GM18867 (cell line): ENCODE data around the gene PLPPR2.
"Not testable (repeated sequence)": the region's sequence is repeated elsewhere in the genome, so short reads cannot be mapped to it uniquely, and the experiment has no call there.

Experiments
- ATAC-seq: cut with Tn5 transposase; IDR thresholded peaks from one replicate; pipeline ENCODE4 v1.9.1; 2021; ENCODE audit warnings: mild to moderate bottlenecking, moderate library complexity; ENCODE audit not compliant: unreplicated experiment

The PLPPR2 gene

DNA sequence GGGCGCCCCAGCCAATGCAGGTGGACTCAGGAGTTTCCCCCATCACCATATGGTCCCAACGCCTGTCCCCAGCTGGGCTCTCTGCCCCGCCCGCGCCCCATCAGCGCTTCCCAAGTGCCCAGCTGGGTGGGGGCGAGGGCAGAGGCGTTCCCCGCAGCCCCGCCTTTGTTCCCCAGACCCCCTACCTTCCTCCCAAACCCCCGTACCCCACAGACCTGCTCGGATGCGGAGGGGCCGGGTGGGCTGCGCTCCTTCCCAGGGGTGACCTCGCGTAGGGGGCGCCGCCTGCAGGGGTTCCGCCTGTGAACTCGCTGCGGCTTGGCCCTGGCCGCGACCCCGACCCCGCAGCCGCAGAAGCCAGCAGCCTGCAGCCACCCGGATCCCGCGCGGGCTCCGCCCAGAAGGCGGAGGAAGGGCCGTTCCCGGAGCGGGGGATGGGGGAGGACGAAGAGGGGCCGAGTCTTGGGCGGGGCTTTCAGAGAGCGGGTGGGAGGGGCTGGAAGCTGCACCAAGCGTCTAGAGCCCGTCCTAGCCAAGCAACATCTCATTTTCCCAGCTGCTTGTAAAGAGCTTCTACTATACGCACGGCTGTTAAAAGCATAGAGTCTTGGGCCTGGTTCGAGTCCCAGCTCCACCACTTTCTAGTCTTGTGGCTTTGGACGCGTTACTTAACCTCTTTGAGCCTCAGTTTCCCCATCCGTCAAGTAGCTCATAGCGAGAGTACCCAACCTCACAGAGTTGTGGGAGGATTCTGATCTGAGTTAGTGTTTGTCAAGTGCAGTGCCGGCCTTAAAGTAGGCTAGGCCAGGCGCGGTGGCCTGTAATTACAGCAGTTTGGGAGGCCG lies 15.8 kb upstream of the PLPPR2 start, which contains the start of gene RAB3D:
RAB3D (minus strand) TSS at position 404 of the 845 bp plus-strand sequence. CDS start 2,258 bp downstream, outside the sequence.
- peak; percentile 74 for ATAC-seq

GRCh38 chr19:11340099-11340467 lies 15.1 kb upstream of the PLPPR2 start:
- ATAC-seq, result not testable (repeated sequence)

GRCh38 chr19:11342429-11342828 lies 12.8 kb upstream of the PLPPR2 start:
- ATAC-seq, result no peak

DNA sequence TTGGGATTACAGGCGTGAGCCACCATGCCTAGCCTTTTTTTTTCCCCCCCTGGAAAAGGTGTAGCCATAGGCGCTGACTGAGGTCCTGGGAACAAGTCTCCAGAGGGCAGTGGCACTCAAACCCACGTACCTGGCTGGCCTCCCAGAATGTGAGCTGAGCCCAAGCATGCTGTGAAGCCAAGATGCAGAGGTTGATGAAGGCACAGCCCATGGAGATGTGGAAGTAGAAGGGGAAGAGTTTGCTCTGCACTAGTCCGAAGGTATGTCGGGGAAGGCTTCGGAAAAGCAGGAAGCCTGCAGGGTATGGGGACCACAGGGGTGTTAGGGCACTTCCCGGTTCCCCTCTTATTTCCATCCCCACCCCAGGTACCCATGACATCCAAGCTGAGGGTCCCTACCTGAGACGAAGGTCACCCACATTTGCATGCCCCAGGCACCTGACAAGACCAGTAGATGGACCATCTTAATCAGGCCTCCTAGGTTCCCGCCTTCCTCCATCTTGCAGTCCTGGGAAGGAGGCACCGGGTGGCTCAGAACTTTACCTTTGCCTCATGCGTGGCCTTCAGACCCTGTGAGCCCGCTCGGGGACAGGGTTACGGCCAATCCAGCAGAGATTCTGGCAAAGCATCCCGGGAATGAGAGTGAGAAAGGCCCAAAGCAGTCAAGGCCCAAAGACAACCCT lies 10.0 kb upstream of the PLPPR2 start:
- no peak for ATAC-seq

DNA sequence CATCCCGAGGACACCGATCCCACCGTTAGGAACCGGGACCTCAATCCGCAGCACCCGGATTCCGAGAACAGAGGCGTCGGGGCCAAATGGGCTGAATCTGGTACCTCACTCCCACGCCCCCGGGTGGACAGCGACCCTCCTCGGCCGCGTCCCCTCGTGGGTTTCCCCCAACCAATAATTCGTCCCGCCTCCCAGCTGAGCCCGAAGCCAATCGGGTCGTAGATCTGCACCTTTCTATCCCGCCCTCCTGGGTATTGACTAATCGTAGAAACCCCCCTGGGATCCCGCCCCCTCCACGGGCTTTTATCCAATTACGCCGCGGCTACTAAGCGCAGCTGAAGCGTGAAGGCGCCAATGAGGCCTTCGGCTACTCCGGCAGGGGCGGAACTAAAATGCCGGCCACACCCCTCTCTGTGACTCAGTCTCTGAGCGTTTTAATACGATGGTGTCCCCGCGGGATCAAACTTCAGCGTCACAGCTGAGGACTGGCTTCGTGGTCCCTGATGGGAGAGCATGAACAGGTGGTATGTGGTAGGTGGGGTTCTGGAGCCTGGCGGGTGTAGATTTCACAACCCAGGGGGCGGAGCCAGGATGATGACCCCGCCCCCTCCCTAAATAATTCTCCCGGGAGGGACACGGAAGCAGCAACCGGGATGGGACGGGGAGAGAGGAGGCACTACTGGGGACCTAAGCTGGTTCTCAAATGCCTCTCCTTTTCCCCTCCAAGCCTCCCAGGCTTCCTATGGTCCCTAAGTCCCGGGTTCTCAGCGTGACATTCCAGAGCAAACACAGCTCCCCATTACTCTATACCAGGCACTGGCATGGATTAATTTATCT lies 8.9 kb upstream of the PLPPR2 start, which contains the start of the genes CCDC159 and TMEM205:
CCDC159 (plus strand) TSS at position 416 of the 837 bp plus-strand sequence; CDS start at position 504, 88 bp downstream.
TMEM205 (minus strand) TSS at position 165 of the 837 bp plus-strand sequence. CDS start 649 bp downstream, outside the sequence.
- ATAC-seq, result peak; percentile 86

GRCh38 chr19:11347546-11348039 lies 7.6 kb upstream of the PLPPR2 start:
- ATAC-seq, result no peak

DNA sequence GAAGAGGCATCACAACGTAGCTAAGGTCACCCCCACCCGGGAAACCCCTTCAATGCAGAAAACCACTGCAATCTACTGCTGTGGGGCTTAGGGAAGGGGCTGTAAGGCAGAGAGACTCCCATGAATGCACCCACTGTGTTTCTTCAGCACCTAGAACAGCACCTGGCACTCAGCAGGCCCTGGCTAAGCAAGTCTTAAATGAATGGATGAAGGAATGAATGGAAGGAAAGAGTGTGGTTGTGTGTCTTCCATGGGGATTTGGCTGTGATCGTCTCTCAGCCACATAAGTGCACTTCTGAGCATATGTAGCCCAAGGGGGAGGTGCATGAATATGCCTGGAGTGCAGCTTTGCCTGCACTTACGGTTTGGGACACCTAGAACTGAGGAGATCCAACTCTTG lies 6.1 kb upstream of the PLPPR2 start:
- no peak for ATAC-seq

DNA sequence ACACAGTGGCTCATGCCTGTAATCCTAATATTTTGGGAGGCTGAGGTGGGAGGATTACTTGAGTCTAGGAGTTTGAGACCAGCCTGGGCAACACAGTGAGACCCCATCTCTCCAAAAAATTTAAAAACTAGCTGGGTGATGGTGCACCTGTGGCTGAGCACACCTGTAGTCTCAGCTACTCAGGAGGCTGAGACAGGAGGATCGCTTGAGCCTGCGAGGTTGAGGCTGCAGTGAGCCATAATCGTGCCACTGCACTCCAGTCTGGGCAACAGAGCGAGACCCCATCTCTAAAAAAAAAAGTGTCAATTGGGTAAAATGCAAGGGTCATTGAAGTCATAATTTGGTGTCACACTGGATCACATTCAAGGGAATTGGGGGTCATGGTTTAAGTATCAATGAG lies 1.1 kb upstream of the PLPPR2 start:
- ATAC-seq, result not testable (repeated sequence)

- ATAC-seq, result no peak
Observed at GRCh38 chr19:11356074-11356397, 804 bp downstream of the PLPPR2 start.

- no peak for ATAC-seq
Observed at GRCh38 chr19:11356676-11357550, 1.7 kb downstream of the PLPPR2 start.

DNA sequence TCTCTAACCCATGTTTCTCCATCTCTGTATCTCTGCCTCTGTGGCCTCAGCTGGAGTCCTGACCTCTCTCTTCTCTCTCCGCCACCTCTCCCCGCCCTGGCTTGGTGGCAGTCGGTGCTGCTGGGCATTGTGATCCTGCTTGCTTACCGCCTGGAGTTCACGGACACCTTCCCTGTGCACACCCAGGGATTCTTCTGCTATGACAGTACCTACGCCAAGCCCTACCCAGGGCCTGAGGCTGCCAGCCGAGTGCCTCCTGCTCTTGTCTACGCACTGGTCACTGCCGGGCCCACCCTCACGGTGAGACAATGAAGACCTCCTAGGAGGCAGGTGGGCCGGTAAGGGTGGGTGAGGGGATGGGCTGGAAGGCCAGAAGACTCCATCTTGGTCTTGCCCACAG lies 4.2 kb downstream of the PLPPR2 start:
- ATAC-seq, result no peak

DNA sequence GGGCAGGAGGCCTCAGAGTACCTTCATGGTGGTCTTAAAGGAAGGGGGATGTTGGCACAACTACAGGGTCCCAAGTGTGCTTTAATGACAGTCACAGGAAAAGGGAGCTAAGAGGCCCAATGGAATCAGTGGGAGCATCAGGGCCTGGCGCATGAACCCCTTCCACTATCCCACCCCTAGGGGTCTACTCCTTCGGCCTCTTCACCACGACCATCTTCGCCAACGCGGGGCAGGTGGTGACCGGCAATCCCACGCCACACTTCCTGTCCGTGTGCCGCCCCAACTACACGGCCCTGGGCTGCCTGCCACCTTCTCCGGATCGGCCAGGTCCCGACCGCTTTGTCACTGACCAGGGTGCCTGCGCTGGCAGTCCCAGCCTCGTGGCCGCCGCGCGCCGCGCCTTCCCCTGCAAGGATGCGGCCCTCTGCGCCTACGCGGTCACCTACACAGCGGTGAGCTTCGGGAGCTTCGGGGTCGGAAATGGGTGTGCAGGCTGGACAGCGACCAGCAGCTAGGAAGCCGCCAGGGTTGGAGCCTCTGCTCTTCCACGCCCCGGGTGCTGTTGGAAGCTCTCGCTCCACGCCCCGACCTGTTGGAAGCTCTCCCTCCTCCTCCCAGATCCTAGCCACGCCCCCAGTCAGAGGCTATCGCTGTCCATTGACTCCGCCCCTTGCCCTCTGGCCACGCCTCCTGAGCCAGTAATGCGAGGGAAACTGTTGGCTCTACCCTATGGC lies 6.0 kb downstream of the PLPPR2 start:
- ATAC-seq, result no peak

GRCh38 chr19:11361771-11362731 lies 6.8 kb downstream of the PLPPR2 start:
- no peak for ATAC-seq

DNA sequence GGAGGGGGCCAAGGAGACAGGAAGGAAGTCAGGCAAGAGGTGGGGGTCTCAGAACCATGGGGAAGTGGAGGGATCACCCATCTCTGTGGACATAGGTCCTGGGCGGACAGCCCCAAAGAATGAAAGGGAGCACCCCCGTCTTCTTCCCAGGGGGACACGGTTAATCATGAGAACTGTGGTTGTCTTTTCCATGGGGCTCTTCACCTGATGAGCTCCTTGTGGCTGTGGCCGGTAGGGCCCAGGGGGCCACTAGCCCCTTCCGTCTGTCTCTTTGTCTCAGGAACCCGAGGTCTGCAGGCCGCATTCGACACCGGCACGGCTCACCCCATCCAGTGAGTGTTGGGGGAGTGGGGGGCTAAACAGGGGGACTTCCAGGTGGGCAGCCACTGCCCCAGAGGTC lies 8.6 kb downstream of the PLPPR2 start:
- ATAC-seq, result no peak

DNA sequence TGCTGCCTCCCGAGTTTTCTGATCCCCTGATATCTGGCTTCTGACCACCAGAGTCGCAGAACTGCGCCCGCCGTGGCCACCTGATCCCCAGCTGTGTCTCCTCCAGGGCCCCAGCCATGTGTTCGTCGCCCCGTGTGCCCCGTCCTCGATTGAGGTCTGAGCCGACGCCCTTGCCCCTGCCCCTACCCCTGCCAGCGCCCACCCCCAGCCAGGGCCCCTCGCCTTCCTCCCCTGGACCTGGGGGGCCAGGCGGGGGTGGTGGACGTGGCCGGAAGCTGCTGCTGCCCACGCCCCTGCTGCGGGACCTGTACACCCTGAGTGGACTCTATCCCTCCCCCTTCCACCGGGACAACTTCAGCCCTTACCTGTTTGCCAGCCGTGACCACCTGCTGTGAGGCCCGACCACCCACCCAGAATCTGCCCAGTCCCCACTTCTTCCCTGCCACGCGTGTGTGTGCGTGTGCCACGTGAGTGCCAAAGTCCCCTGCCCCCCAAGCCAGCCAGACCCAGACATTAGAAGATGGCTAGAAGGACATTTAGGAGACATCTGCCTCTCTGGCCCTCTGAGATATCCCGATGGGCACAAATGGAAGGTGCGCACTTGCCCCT lies 9.2 kb downstream of the PLPPR2 start:
- ATAC-seq, result no peak

DNA sequence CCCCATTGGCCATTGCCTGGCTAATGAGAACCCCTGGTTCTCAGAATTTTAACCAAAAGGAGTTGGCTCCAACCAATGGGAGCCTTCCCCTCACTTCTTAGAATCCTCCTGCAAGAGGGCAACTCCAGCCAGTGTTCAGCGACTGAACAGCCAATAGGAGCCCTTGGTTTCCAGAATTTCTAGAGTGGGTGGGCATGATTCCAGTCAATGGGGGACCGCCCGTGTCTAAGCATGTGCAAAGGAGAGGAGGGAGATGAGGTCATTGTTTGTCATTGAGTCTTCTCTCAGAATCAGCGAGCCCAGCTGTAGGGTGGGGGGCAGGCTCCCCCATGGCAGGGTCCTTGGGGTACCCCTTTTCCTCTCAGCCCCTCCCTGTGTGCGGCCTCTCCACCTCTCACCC lies 9.7 kb downstream of the PLPPR2 start:
- ATAC-seq, result no peak

DNA sequence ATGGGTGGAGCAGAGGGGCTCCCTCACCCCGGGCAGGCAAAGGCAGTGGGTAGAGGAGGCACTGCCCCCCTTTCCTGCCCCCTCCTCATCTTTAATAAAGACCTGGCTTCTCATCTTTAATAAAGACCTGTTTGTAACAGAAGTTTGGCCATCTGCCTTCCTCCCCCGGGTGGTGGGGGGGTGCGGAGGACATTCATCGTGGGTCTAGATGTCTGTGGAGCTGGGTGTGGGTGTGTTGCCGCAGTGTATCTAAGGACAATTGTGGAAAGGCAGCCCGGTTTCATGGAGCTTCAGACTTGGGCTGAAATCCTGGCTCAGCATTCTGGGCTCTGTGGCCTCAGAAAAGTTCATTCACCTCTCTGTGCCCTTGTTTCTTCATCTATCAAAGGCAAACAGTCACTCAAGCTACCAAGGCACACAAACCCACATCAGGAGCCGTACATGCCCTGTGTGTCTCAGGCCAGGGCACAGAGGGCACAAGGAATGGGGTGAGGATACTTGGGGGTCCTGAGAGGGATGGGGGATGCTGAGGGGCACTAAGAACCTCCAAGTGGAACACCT lies 10.4 kb downstream of the PLPPR2 start:
- no peak for ATAC-seq
